ENCODE measurements around the gene C5orf63.
"Not testable (repeated sequence)": the region's sequence is repeated elsewhere in the genome, so short reads cannot be mapped to it uniquely, and the experiment has no call there.

C5orf63 gene

DNA sequence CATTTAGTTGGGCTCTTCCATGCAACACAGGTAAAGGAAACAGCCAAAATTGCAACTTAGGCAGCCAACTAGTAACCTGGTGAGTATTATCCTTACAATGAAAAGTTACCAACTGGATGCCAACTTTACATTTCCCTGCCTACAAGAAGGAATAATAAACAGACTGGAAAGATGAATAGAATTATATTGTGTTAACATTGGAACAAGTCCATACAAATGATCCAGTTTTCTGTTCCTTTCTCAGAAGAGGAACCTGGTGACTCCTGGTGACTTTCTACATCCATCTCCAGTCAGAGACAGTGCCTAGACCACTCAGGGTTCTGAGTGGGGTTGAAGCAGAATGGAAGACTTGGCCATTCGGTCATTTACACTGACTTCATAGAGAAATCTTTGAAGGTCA is 63.5 kb downstream of the C5orf63 start:
- no peak for DNase-seq (ENCODE audit: low read depth)
- TF ChIP-seq CTCF (IDR thresholded peaks at IDR 0.05; ENCODE audit: insufficient read depth, low read depth, low read length, missing control alignments): no peak
- no peak overlapping the region for H3K4me3 ChIP-seq (ENCODE audit: low read length)

DNA sequence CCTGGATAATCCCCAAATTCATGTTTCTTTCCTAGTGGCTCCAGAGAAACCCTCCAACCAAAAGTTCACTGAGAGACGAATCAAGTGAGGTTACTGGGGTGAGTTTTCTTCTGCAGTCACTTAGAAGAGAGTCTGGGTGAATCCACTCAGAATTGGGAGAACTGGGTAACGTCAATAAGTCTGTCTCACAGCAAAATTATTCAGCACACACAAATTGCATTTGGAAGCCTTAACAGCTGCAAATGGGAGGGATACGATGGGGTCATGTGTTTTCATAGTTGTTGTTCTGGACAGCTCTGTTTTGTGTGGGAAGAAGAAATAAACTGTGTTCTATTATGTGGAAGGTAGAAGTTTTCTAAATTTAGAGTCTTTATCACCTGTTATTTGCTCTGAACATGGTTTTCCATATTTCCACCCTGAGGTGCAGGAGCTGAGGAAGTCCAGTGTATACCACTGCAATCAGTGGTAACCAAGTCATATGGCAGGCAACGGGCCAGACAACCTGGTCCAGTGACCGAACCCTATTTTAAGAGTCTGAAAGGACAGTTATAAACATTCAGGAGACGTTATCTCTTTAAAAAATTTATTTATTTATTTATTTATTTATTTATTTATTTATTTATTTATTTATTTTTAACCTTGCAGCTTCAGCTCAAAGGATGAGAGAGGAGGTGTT is 64.9 kb downstream of the C5orf63 start:
- DNase-seq (ENCODE audit: low read depth): no peak
- no peak for TF ChIP-seq CTCF (IDR thresholded peaks at IDR 0.05; ENCODE audit: insufficient read depth, low read depth, low read length, missing control alignments)
- H3K4me3 ChIP-seq (ENCODE audit: low read length): no peak overlapping the region

- no peak for TF ChIP-seq CTCF (IDR thresholded peaks at IDR 0.05; ENCODE audit: insufficient read depth, low read depth, low read length, missing control alignments)
- no peak overlapping the region for H3K4me3 ChIP-seq (ENCODE audit: low read length)
- no peak for DNase-seq (ENCODE audit: low read depth)
Observed at GRCh38 chr5:127007522-127007921, 65.8 kb downstream of the C5orf63 start.

DNA sequence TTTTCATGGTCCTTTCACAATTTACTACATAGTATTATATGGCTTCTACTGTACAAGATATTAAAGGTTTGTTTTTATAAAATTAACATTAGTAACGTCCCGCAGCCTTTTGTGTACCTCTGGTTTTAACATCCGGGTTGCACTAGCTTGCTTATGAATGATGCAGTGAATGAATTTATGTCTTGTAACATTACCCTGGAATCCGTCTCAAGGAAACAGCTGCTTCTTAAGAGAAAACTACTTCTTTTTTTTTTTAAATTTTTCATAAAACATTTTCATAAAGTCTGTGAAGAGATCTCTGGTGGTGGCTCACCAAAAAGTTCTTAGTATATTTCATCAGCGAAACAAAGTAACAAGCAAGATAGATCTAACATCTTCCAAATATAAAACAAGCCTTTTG is 66.6 kb downstream of the C5orf63 start:
- no peak for DNase-seq (ENCODE audit: low read depth)
- H3K4me3 ChIP-seq (ENCODE audit: low read length): no peak overlapping the region
- no peak for TF ChIP-seq CTCF (IDR thresholded peaks at IDR 0.05; ENCODE audit: insufficient read depth, low read depth, low read length, missing control alignments)

- DNase-seq (ENCODE audit: low read depth); H3K4me3 ChIP-seq (ENCODE audit: low read length): not testable (repeated sequence)
Observed at GRCh38 chr5:127005282-127005681, 68.0 kb downstream of the C5orf63 start.

GRCh38 chr5:127004721-127005120 is 68.6 kb downstream of the C5orf63 start:
- no peak for DNase-seq (ENCODE audit: low read depth)
- no peak overlapping the region for H3K4me3 ChIP-seq (ENCODE audit: low read length)
- no peak for TF ChIP-seq CTCF (IDR thresholded peaks at IDR 0.05; ENCODE audit: insufficient read depth, low read depth, low read length, missing control alignments)

- no peak overlapping the region for H3K4me3 ChIP-seq (ENCODE audit: low read length)
- DNase-seq (ENCODE audit: low read depth): no peak
- no peak for TF ChIP-seq CTCF (IDR thresholded peaks at IDR 0.05; ENCODE audit: insufficient read depth, low read depth, low read length, missing control alignments)
Observed at GRCh38 chr5:127003798-127004495, 69.4 kb downstream of the C5orf63 start.
